ENCODE data around the gene POLRMT.
"Not testable (repeated sequence)": the region's sequence is repeated elsewhere in the genome, so short reads cannot be mapped to it uniquely, and the experiment has no call there.

Gene POLRMT

GRCh38 chr19:605061-605971 lies 28.0 kb downstream of the POLRMT start:
- H3K27ac ChIP-seq (ENCODE audit: low read depth, low read length); H3K27me3 ChIP-seq (ENCODE audit: insufficient read depth, low read length); H3K9me3 ChIP-seq (ENCODE audit: insufficient read depth, low read depth, low read length); H3K36me3 ChIP-seq (ENCODE audit: insufficient read depth, low read length); H3K4me3 ChIP-seq (ENCODE audit: low read length); H3K9ac ChIP-seq (ENCODE audit: low read depth, low read length); H3K4me1 ChIP-seq (ENCODE audit: insufficient read depth, low read length): not testable (repeated sequence)
- WGBS, result 91% methylated on average over 17 of the region's 34 CpGs

GRCh38 chr19:604355-604754 lies 29.0 kb downstream of the POLRMT start:
- no peak overlapping the region for H3K27ac ChIP-seq (ENCODE audit: low read depth, low read length)
- no peak overlapping the region for H3K9ac ChIP-seq (ENCODE audit: low read depth, low read length)
- no peaks in the 10 kb centered on the region for H3K9me3 ChIP-seq (ENCODE audit: insufficient read depth, low read depth, low read length)
- WGBS, result 88% methylated on average over 11 of the region's 11 CpGs
- H3K4me1 ChIP-seq (ENCODE audit: insufficient read depth, low read length), result no peaks in the 10 kb centered on the region
- H3K27me3 ChIP-seq (ENCODE audit: insufficient read depth, low read length), result no peaks in the 10 kb centered on the region
- no peaks in the 10 kb centered on the region for H3K36me3 ChIP-seq (ENCODE audit: insufficient read depth, low read length)
- H3K4me3 ChIP-seq (ENCODE audit: low read length), result no peak overlapping the region

- H3K27ac ChIP-seq (ENCODE audit: low read depth, low read length); H3K4me1 ChIP-seq (ENCODE audit: insufficient read depth, low read length); H3K27me3 ChIP-seq (ENCODE audit: insufficient read depth, low read length); H3K9me3 ChIP-seq (ENCODE audit: insufficient read depth, low read depth, low read length); H3K4me3 ChIP-seq (ENCODE audit: low read length); H3K9ac ChIP-seq (ENCODE audit: low read depth, low read length); H3K36me3 ChIP-seq (ENCODE audit: insufficient read depth, low read length): not testable (repeated sequence)
- WGBS, result 91% methylated on average over 19 of the region's 20 CpGs
Observed at GRCh38 chr19:603779-604178, 29.6 kb downstream of the POLRMT start.

GRCh38 chr19:603302-603639 lies 30.1 kb downstream of the POLRMT start:
- not testable (repeated sequence) for H3K9me3 ChIP-seq (ENCODE audit: insufficient read depth, low read depth, low read length); H3K36me3 ChIP-seq (ENCODE audit: insufficient read depth, low read length); H3K4me3 ChIP-seq (ENCODE audit: low read length); H3K9ac ChIP-seq (ENCODE audit: low read depth, low read length); H3K4me1 ChIP-seq (ENCODE audit: insufficient read depth, low read length); H3K27me3 ChIP-seq (ENCODE audit: insufficient read depth, low read length); H3K27ac ChIP-seq (ENCODE audit: low read depth, low read length)
- WGBS, result 95% methylated on average over 13 of the region's 13 CpGs

- Histone ChIP-seq H3K36me3 (ENCODE audit: insufficient read depth, low read length) (no peaks in the 10 kb centered on the region), H3K4me3 (ENCODE audit: low read length) (no peak overlapping the region), H3K9me3 (ENCODE audit: insufficient read depth, low read depth, low read length) (no peaks in the 10 kb centered on the region), H3K4me1 (ENCODE audit: insufficient read depth, low read length) (no peaks in the 10 kb centered on the region), H3K27ac (ENCODE audit: low read depth, low read length) (no peak overlapping the region), H3K27me3 (ENCODE audit: insufficient read depth, low read length) (no peaks in the 10 kb centered on the region), H3K9ac (ENCODE audit: low read depth, low read length) (no peak overlapping the region)
- WGBS, result 88% methylated on average over 35 of the region's 35 CpGs
Observed at GRCh38 chr19:602391-603301, 30.7 kb downstream of the POLRMT start.

GRCh38 chr19:601790-602189 lies 31.5 kb downstream of the POLRMT start:
- Histone ChIP-seq H3K27ac (ENCODE audit: low read depth, low read length) (no peak overlapping the region), H3K9ac (ENCODE audit: low read depth, low read length) (no peak overlapping the region), H3K9me3 (ENCODE audit: insufficient read depth, low read depth, low read length) (no peaks in the 10 kb centered on the region), H3K36me3 (ENCODE audit: insufficient read depth, low read length) (no peaks in the 10 kb centered on the region), H3K27me3 (ENCODE audit: insufficient read depth, low read length) (no peaks in the 10 kb centered on the region; the same call in 1 of the 2 replicates), H3K4me1 (ENCODE audit: insufficient read depth, low read length) (no peaks in the 10 kb centered on the region), H3K4me3 (ENCODE audit: low read length) (no peak overlapping the region)
- 90% methylated on average over 25 of the region's 25 CpGs for WGBS

- Histone ChIP-seq H3K9ac (ENCODE audit: low read depth, low read length) (no peak overlapping the region), H3K4me1 (ENCODE audit: insufficient read depth, low read length) (no peaks in the 10 kb centered on the region), H3K36me3 (ENCODE audit: insufficient read depth, low read length) (no peaks in the 10 kb centered on the region), H3K27ac (ENCODE audit: low read depth, low read length) (no peak overlapping the region), H3K4me3 (ENCODE audit: low read length) (no peak overlapping the region), H3K9me3 (ENCODE audit: insufficient read depth, low read depth, low read length) (no peaks in the 10 kb centered on the region), H3K27me3 (ENCODE audit: insufficient read depth, low read length) (no peaks in the 10 kb centered on the region; the same call in 1 of the 2 replicates)
- 90% methylated on average over 28 of the region's 28 CpGs for WGBS
Observed at GRCh38 chr19:601310-601709, 32.0 kb downstream of the POLRMT start.

- 88% methylated on average over 18 of the region's 18 CpGs for WGBS
- H3K4me3 ChIP-seq (ENCODE audit: low read length), result no peak overlapping the region
- H3K27me3 ChIP-seq (ENCODE audit: insufficient read depth, low read length), result peaks cover 13% of the 10 kb centered on the region
- no peaks in the 10 kb centered on the region for H3K36me3 ChIP-seq (ENCODE audit: insufficient read depth, low read length)
- no peak overlapping the region for H3K27ac ChIP-seq (ENCODE audit: low read depth, low read length)
- H3K9me3 ChIP-seq (ENCODE audit: insufficient read depth, low read depth, low read length), result no peaks in the 10 kb centered on the region
- no peaks in the 10 kb centered on the region for H3K4me1 ChIP-seq (ENCODE audit: insufficient read depth, low read length)
- H3K9ac ChIP-seq (ENCODE audit: low read depth, low read length), result no peak overlapping the region
Observed at GRCh38 chr19:597406-598315, 35.7 kb downstream of the POLRMT start.

- H3K27ac ChIP-seq (ENCODE audit: low read depth, low read length), result no peak overlapping the region
- H3K4me3 ChIP-seq (ENCODE audit: low read length), result no peak overlapping the region
- H3K9ac ChIP-seq (ENCODE audit: low read depth, low read length), result no peak overlapping the region
- peaks cover 26% of the 10 kb centered on the region for H3K27me3 ChIP-seq (ENCODE audit: insufficient read depth, low read length)
- no peaks in the 10 kb centered on the region for H3K4me1 ChIP-seq (ENCODE audit: insufficient read depth, low read length)
- no peaks in the 10 kb centered on the region for H3K36me3 ChIP-seq (ENCODE audit: insufficient read depth, low read length)
- WGBS, result 92% methylated on average over 16 of the region's 16 CpGs
- H3K9me3 ChIP-seq (ENCODE audit: insufficient read depth, low read depth, low read length), result no peaks in the 10 kb centered on the region
Observed at GRCh38 chr19:596263-596655, 37.1 kb downstream of the POLRMT start.

- no peak overlapping the region for H3K27ac ChIP-seq (ENCODE audit: low read depth, low read length)
- peaks cover 32% of the 10 kb centered on the region for H3K27me3 ChIP-seq (ENCODE audit: insufficient read depth, low read length)
- H3K9ac ChIP-seq (ENCODE audit: low read depth, low read length), result no peak overlapping the region
- H3K4me1 ChIP-seq (ENCODE audit: insufficient read depth, low read length), result no peaks in the 10 kb centered on the region
- 82% methylated on average over 42 of the region's 42 CpGs for WGBS
- no peaks in the 10 kb centered on the region for H3K9me3 ChIP-seq (ENCODE audit: insufficient read depth, low read depth, low read length)
- H3K4me3 ChIP-seq (ENCODE audit: low read length), result no peak overlapping the region
- H3K36me3 ChIP-seq (ENCODE audit: insufficient read depth, low read length), result no peaks in the 10 kb centered on the region
Observed at GRCh38 chr19:595326-596262, 37.7 kb downstream of the POLRMT start.

Data from HUES64 (cell line).